ENCODE data around the gene SORCS2.

- no peak for TF ChIP-seq FOXA1 (IDR thresholded peaks at IDR 0.05)
- TF ChIP-seq BHLHE40 (IDR thresholded peaks at IDR 0.05; ENCODE audit: borderline replicate concordance) = no peak
- TF ChIP-seq HDGF (IDR thresholded peaks at IDR 0.05; ENCODE audit: borderline replicate concordance) = no peak
- TF ChIP-seq FOXM1 (IDR thresholded peaks at IDR 0.05; ENCODE audit: borderline replicate concordance) = no peak
- TF ChIP-seq, protein P1, sequence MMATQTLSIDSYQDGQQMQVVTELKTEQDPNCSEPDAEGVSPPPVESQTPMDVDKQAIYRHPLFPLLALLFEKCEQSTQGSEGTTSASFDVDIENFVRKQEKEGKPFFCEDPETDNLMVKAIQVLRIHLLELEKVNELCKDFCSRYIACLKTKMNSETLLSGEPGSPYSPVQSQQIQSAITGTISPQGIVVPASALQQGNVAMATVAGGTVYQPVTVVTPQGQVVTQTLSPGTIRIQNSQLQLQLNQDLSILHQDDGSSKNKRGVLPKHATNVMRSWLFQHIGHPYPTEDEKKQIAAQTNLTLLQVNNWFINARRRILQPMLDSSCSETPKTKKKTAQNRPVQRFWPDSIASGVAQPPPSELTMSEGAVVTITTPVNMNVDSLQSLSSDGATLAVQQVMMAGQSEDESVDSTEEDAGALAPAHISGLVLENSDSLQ (IDR thresholded peaks at IDR 0.05) = no peak
- no peak for TF ChIP-seq ZNF384 (IDR thresholded peaks at IDR 0.05)
- TF ChIP-seq SP1 (IDR thresholded peaks at IDR 0.05) = no peak
- TF ChIP-seq SUZ12 (IDR thresholded peaks at IDR 0.05) = no peak
- TF ChIP-seq NFRKB (IDR thresholded peaks at IDR 0.05) = no peak
- no peak for TF ChIP-seq L3MBTL2 (conservative IDR thresholded peaks at IDR 0.05)
Observed at GRCh38 chr4:7726665-7727413, 534.5 kb downstream of the SORCS2 start.
